ENCODE data around the gene WLS.

WLS gene

DNA sequence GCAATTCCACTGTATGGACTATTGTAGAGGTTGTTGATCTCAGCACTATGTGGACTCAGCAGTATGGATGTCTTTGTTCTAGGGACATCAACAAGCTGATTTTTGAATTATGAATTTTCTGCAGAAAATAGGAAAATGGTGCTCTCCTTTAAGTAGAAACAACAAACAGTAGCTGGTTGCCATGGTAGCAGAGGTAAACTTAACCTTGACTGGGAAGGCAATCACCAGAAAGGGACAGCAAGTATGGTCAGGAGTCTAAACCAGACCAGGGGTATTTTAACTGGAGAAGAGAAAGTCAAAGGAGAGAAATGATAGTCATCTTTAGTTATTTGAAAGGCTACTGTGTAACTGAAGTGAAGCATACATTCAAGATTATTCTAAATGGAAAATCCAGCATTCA, 22.3 kb downstream of the WLS start:
- H3K4me3 ChIP-seq (ENCODE audit: low read depth, low read length), result no peak overlapping the region
- TF ChIP-seq, protein P1, sequence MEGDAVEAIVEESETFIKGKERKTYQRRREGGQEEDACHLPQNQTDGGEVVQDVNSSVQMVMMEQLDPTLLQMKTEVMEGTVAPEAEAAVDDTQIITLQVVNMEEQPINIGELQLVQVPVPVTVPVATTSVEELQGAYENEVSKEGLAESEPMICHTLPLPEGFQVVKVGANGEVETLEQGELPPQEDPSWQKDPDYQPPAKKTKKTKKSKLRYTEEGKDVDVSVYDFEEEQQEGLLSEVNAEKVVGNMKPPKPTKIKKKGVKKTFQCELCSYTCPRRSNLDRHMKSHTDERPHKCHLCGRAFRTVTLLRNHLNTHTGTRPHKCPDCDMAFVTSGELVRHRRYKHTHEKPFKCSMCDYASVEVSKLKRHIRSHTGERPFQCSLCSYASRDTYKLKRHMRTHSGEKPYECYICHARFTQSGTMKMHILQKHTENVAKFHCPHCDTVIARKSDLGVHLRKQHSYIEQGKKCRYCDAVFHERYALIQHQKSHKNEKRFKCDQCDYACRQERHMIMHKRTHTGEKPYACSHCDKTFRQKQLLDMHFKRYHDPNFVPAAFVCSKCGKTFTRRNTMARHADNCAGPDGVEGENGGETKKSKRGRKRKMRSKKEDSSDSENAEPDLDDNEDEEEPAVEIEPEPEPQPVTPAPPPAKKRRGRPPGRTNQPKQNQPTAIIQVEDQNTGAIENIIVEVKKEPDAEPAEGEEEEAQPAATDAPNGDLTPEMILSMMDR (IDR thresholded peaks at IDR 0.05; ENCODE audit: borderline replicate concordance, insufficient read depth, low read depth, low read length), result no peak

- TF ChIP-seq, protein P1 (IDR thresholded peaks at IDR 0.05; ENCODE audit: borderline replicate concordance, insufficient read depth, low read depth, low read length), result no peak
- H3K4me3 ChIP-seq (ENCODE audit: low read depth, low read length), result no peak overlapping the region
Observed at GRCh38 chr1:68206848-68207689, 25.3 kb downstream of the WLS start.

DNA sequence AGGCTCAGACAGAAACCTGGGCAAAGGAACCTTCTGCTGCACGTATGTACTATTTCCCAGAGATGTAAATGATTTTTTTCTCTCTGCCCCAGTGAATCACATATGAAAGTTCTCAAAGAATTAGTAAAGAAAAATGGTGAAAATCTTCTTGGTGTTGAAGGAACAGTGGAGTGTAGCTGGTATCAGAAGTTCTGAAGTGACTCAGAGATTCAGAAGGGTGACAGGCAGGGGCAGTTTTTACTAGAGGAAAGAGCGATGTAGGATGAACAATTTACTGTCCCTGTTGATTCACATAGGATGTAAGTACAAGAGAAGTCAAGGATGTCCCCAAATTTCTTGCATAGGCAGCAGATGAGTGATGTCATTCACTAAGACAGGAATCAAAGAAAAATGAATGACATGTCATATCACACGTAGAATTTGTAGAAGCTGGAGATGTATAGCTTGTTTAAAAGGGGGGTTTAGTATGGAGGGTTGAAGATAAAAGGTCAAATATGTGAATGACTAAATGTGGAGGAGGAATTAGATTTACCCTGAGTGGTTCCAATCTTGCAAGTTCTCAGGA, 26.4 kb downstream of the WLS start:
- H3K4me3 ChIP-seq (ENCODE audit: low read depth, low read length), result no peak overlapping the region
- TF ChIP-seq, protein P1 (IDR thresholded peaks at IDR 0.05; ENCODE audit: borderline replicate concordance, insufficient read depth, low read depth, low read length), result no peak

GRCh38 chr1:68204977-68205630, 27.2 kb downstream of the WLS start:
- TF ChIP-seq, protein P1 (IDR thresholded peaks at IDR 0.05; ENCODE audit: borderline replicate concordance, insufficient read depth, low read depth, low read length), result no peak
- H3K4me3 ChIP-seq (ENCODE audit: low read depth, low read length), result no peak overlapping the region

GRCh38 chr1:68202239-68202832, 30.0 kb downstream of the WLS start:
- TF ChIP-seq, protein P1 (IDR thresholded peaks at IDR 0.05; ENCODE audit: borderline replicate concordance, insufficient read depth, low read depth, low read length), result no peak
- H3K4me3 ChIP-seq (ENCODE audit: low read depth, low read length), result no peak overlapping the region

GRCh38 chr1:68201546-68202238, 30.6 kb downstream of the WLS start:
- no peak overlapping the region for H3K4me3 ChIP-seq (ENCODE audit: low read depth, low read length)
- TF ChIP-seq, protein P1 (IDR thresholded peaks at IDR 0.05; ENCODE audit: borderline replicate concordance, insufficient read depth, low read depth, low read length), result no peak

Data from GM12875 (cell line).